HCT116 (cell line): Measurements from ENCODE around the gene HCFC2. TPM values are rescaled to one million over a fixed set of nuclear protein-coding genes. Genes with fewer than 3 reads are reported as not detected.

Experiments
- ATAC-seq: fragments of 200-7000 bp; cut with Tn5 transposase; 2 replicates; pipeline ENCODE4 v1.9.1; 2020; ENCODE audit warnings: mild to moderate bottlenecking, moderate library complexity
- BruUV-seq: library from RNA; stranded (reverse); fragments of 400-500 nt; replicated peaks from 2 replicates; lab custom pipeline; 2021; lab: Mats Ljungman, UMichigan
- CTCF ChIA-PET: fragments of 300-600 bp; sonication (Branson Sonifier 250); formaldehyde crosslinking; loops from one replicate; lab custom pipeline; 2021; ENCODE audit warnings: antibody characterized with exemption; lab: Charles Lee
- POLR2A ChIA-PET: fragments of 300-600, 350-600 bp; sonication (Branson Sonifier 250); formaldehyde crosslinking; loops from one replicate; lab custom pipeline; 2021; ENCODE audit warnings: antibody characterized with exemption; lab: Charles Lee
- RAD21 ChIA-PET, 2 experiments: fragments of 300-600 bp; sonication (Branson Sonifier 250); formaldehyde crosslinking; loops; one replicate each; lab custom pipeline; 2023; ENCODE audit warnings: low total read pairs in 2 of 2; ENCODE audit not compliant: uncharacterized antibody in 2 of 2, unreplicated experiment in 2 of 2, low non-redundant PET in 1 of 2; lab: Charles Lee
- DNase-seq: peaks from one replicate; pipeline ENCODE4 v3.0.0-alpha.2; 2010; ENCODE audit warnings: low read depth, low spot score
- H2AFZ ChIP-seq: fragments of 200-600 bp; shearing (Covaris generic), sonication (generic); 2 replicates; pipeline ENCODE4 v1.6.1; 2017; ENCODE audit warnings: low read depth, mixed run types, mixed read lengths, antibody characterized with exemption, low read length; ENCODE audit not compliant: poor library complexity, severe bottlenecking
- H3K27ac ChIP-seq: 2 replicates; pipeline ENCODE4 v1.5.1; 2012; ENCODE audit warnings: low read depth, low read length
- H3K27me3 ChIP-seq: fragments of 200-600 bp; sonication (generic); 2 replicates; pipeline ENCODE4 v1.6.1; 2016; ENCODE audit warnings: mixed run types, low read length, mixed read lengths; ENCODE audit not compliant: insufficient read depth
- H3K36me3 ChIP-seq, 2 experiments: fragments of 200-500 bp in 1 of 2; fragments of 200-600 bp in 1 of 2; sonication (Bioruptor generic) in 1 of 2; sonication (generic) in 1 of 2; 2 replicates each; pipeline versions ENCODE4 v1.5.1 to v1.6.1; 2014 to 2016; ENCODE audit warnings: low read length in 2 of 2, inconsistent platforms in 1 of 2, mixed read lengths in 1 of 2, mixed run types in 1 of 2; ENCODE audit not compliant: insufficient read depth in 2 of 2, control insufficient read depth in 1 of 2
- H3K4me1 ChIP-seq, 2 experiments: fragments of 200-600 bp in 1 of 2; sonication (generic) in 1 of 2; 2 replicates each; pipeline versions ENCODE4 v1.5.1 to v1.6.1; 2012 to 2017; ENCODE audit warnings: low read length in 2 of 2, inconsistent platforms in 1 of 2, mild to moderate bottlenecking in 1 of 2, mixed read lengths in 1 of 2, mixed run types in 1 of 2, moderate library complexity in 1 of 2; ENCODE audit not compliant: insufficient read depth in 2 of 2, control insufficient read depth in 1 of 2
- H3K4me2 ChIP-seq: fragments of 200-600 bp; sonication (generic); 2 replicates; pipeline ENCODE4 v1.6.1; 2017; ENCODE audit warnings: mixed run types, low read length, mixed read lengths
- H3K4me3 ChIP-seq, 2 experiments: fragments of 200-600 bp in 1 of 2; sonication (generic) in 1 of 2; replicated peaks in 1 of 2; 2 replicates each; pipeline ENCODE4 v1.5.1; 2011 to 2016; ENCODE audit warnings: low read length in 2 of 2, control low read depth in 1 of 2, low read depth in 1 of 2, mild to moderate bottlenecking in 1 of 2, mixed read lengths in 1 of 2, mixed run types in 1 of 2
- H3K79me2 ChIP-seq: fragments of 200-600 bp; sonication (generic); 2 replicates; pipeline ENCODE4 v1.6.1; 2017; ENCODE audit warnings: mild to moderate bottlenecking, mixed run types, low read length, moderate library complexity, mixed read lengths; ENCODE audit not compliant: insufficient read depth
- H3K9ac ChIP-seq: fragments of 200-600 bp; sonication (generic); 2 replicates; pipeline ENCODE4 v1.6.1; 2016; ENCODE audit warnings: low read length, mixed read lengths
- H3K9me2 ChIP-seq: fragments of 200-600 bp; sonication (generic), shearing (Covaris generic); 2 replicates; pipeline ENCODE4 v1.6.1; 2017; ENCODE audit warnings: mixed run types, mild to moderate bottlenecking, moderate library complexity; ENCODE audit not compliant: insufficient read depth
- H3K9me3 ChIP-seq, 2 experiments: fragments of 200-500 bp in 1 of 2; fragments of 200-600 bp in 1 of 2; sonication (Bioruptor generic) in 1 of 2; sonication (generic) in 1 of 2; 2 replicates each; pipeline ENCODE4 v1.6.1; 2014 to 2017; ENCODE audit warnings: low read length in 2 of 2, mixed read lengths in 2 of 2, inconsistent platforms in 1 of 2, low read depth in 1 of 2, mild to moderate bottlenecking in 1 of 2, mixed run types in 1 of 2, moderate library complexity in 1 of 2; ENCODE audit not compliant: control insufficient read depth in 1 of 2, insufficient read depth in 1 of 2
- H4K20me1 ChIP-seq: fragments of 200-600 bp; sonication (generic), shearing (Covaris generic); 2 replicates; pipeline ENCODE4 v1.6.1; 2017; ENCODE audit warnings: mixed run types, mild to moderate bottlenecking, moderate library complexity; ENCODE audit not compliant: insufficient read depth
- ATF3 ChIP-seq: IDR thresholded peaks from 2 replicates; pipeline ENCODE4 v1.6.1; 2012
- CBX3 ChIP-seq: IDR thresholded peaks from 2 replicates; pipeline ENCODE4 v1.6.1; 2012; ENCODE audit warnings: low read depth
- CEBPB ChIP-seq: IDR thresholded peaks from 2 replicates; pipeline ENCODE4 v1.6.1; 2012; ENCODE audit warnings: low read depth
- EGR1 ChIP-seq: IDR thresholded peaks from 2 replicates; pipeline ENCODE4 v1.6.1; 2012; ENCODE audit warnings: low read depth
- EZH2 ChIP-seq: fragments of 200-600 bp; sonication (generic); IDR thresholded peaks from 2 replicates; pipeline ENCODE4 v1.6.1; 2017; ENCODE audit warnings: antibody characterized with exemption, mixed run types
- EZH2phosphoT487 ChIP-seq: fragments of 200-600 bp; IDR thresholded peaks from 2 replicates; pipeline ENCODE4 v1.6.1; 2018; ENCODE audit warnings: antibody characterized with exemption, borderline replicate concordance
- FOSL1 ChIP-seq: IDR thresholded peaks from 2 replicates; pipeline ENCODE4 v1.6.1; 2012; ENCODE audit warnings: low read depth
- MAX ChIP-seq: IDR thresholded peaks from 2 replicates; pipeline ENCODE4 v1.6.1; 2012
- POLR2A ChIP-seq: IDR thresholded peaks from 2 replicates; pipeline ENCODE4 v1.7.0; 2011; ENCODE audit warnings: borderline replicate concordance; ENCODE audit not compliant: insufficient read depth, insufficient read length; ENCODE audit errors: extremely low read depth
- POLR2AphosphoS5 ChIP-seq: IDR thresholded peaks from 2 replicates; pipeline ENCODE4 v1.6.1; 2011; ENCODE audit warnings: mild to moderate bottlenecking, low read depth, low read length, moderate library complexity
- RAD21 ChIP-seq: IDR thresholded peaks from 2 replicates; pipeline ENCODE4 v1.6.1; 2012; ENCODE audit warnings: low read depth, mild to moderate bottlenecking
- REST ChIP-seq: IDR thresholded peaks from 2 replicates; pipeline ENCODE4 v1.6.1; 2012; ENCODE audit warnings: low read depth
- SIN3A ChIP-seq: IDR thresholded peaks from 2 replicates; pipeline ENCODE4 v1.6.1; 2012; ENCODE audit warnings: low read depth
- SRF ChIP-seq: IDR thresholded peaks from 2 replicates; pipeline ENCODE4 v1.6.1; 2012; ENCODE audit warnings: low read depth
- TCF7L2 ChIP-seq: IDR thresholded peaks from 2 replicates; pipeline ENCODE4 v1.7.0; 2011; ENCODE audit warnings: borderline replicate concordance, inconsistent platforms; ENCODE audit not compliant: insufficient read depth, insufficient read length; ENCODE audit errors: extremely low read depth
- YY1 ChIP-seq: IDR thresholded peaks from 2 replicates; pipeline ENCODE4 v1.6.1; 2011; ENCODE audit warnings: low read length, low read depth, moderate library complexity, mild to moderate bottlenecking; ENCODE audit not compliant: insufficient replicate concordance; ENCODE audit errors: extremely low read depth
- ZBTB33 ChIP-seq: IDR thresholded peaks from 2 replicates; pipeline ENCODE4 v1.6.1; 2011; ENCODE audit warnings: mild to moderate bottlenecking, low read length, moderate library complexity; ENCODE audit not compliant: insufficient replicate concordance; ENCODE audit errors: extremely low read depth
- ZFX ChIP-seq: fragments of 450-650 bp; IDR thresholded peaks from 2 replicates; pipeline ENCODE4 v1.6.1; 2017
- ZNF274 ChIP-seq: fragments of 200-500 bp; sonication (Bioruptor generic); IDR thresholded peaks from 2 replicates; pipeline ENCODE4 v1.6.1; 2014; ENCODE audit warnings: mild to moderate bottlenecking, low read depth, low read length, inconsistent platforms
- intact Hi-C: fragments of 100-400 bp; cut with micrococcal nuclease; formaldehyde crosslinking; loops from 2 replicates; pipeline ENCODE4 v1.10.0; 2022
- total RNA-seq: library from RNA; stranded (reverse); gene quantifications from one replicate; pipeline ENCODE4 v1.2.1, GENCODE V29; 2021; ENCODE audit not compliant: unreplicated experiment
- TF ChIP-seq, protein P1 (sequence below), 3 experiments: fragments of 200-600 bp in 1 of 3; sonication (generic) in 1 of 3; IDR thresholded peaks in 2 of 3; conservative IDR thresholded peaks in 1 of 3; 2 replicates each; pipeline ENCODE4 v1.5.1; 2012 to 2017; ENCODE audit warnings: low read depth in 2 of 3, low read length in 2 of 3, antibody characterized with exemption in 1 of 3, borderline replicate concordance in 1 of 3, control low read depth in 1 of 3, mild to moderate bottlenecking in 1 of 3, mixed read lengths in 1 of 3, mixed run types in 1 of 3, moderate library complexity in 1 of 3; ENCODE audit not compliant: insufficient read depth in 1 of 3

Gene HCFC2
- total RNA-seq, 1 experiment from 2014 or later: 4.9 TPM

DNA sequence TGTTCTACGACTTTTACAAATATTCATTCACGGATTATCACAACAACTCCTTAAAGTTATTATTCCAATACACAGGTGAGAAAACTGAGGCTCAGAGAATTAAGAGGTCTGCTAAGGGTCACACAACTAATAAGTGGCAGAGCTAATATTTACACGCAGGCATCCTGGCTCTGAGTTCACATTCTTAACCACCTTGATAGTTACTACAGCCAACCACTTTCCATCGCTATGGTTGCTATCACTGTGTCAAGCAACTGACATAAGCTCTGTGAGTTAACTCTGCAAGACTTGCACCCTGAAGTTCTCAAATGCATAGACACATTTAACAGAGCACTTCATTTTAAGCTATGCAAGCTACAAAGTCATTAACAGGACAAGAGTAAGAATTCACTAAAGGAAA is 18.0 kb upstream of the HCFC2 start:
- Histone ChIP-seq H3K79me2 (no peaks in the 10 kb centered on the region), H3K9me3 (no peaks in the 10 kb centered on the region), H3K9ac (no peak overlapping the region), H3K9me2 (no peaks in the 10 kb centered on the region), H3K27me3 (no peaks in the 10 kb centered on the region), H4K20me1 (no peaks in the 10 kb centered on the region), H3K27ac (no peak overlapping the region), H3K4me2 (no peak overlapping the region), H3K36me3 (no peaks in the 10 kb centered on the region), H2AFZ (no peak overlapping the region), H3K4me3 (no peak overlapping the region), H3K4me1 (peaks cover 0 to 8% of the 10 kb centered on the region in 2 experiments; a peak in 2 of 4 replicates)
- DNase-seq (no peak), ATAC-seq (no peak)
- intact Hi-C loops: no loop called here
- ChIA-PET POLR2A (no interaction called here), CTCF (no interaction called here), RAD21 (no interaction called here)
- BruUV-seq: no TSS peak
- TF ChIP-seq ZBTB33 (no peak), EZH2phosphoT487 (no peak), SRF (no peak), TCF7L2 (no peak), REST (no peak), FOSL1 (no peak), MAX (no peak), CBX3 (no peak), ZFX (no peak), EGR1 (no peak), CEBPB (no peak), YY1 (no peak), EZH2 (no peak), POLR2AphosphoS5 (no peak), SIN3A (no peak), ATF3 (no peak), RAD21 (no peak), ZNF274 (no peak), POLR2A (no peak)
- TF ChIP-seq, protein P1, sequence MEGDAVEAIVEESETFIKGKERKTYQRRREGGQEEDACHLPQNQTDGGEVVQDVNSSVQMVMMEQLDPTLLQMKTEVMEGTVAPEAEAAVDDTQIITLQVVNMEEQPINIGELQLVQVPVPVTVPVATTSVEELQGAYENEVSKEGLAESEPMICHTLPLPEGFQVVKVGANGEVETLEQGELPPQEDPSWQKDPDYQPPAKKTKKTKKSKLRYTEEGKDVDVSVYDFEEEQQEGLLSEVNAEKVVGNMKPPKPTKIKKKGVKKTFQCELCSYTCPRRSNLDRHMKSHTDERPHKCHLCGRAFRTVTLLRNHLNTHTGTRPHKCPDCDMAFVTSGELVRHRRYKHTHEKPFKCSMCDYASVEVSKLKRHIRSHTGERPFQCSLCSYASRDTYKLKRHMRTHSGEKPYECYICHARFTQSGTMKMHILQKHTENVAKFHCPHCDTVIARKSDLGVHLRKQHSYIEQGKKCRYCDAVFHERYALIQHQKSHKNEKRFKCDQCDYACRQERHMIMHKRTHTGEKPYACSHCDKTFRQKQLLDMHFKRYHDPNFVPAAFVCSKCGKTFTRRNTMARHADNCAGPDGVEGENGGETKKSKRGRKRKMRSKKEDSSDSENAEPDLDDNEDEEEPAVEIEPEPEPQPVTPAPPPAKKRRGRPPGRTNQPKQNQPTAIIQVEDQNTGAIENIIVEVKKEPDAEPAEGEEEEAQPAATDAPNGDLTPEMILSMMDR (IDR thresholded peaks at IDR 0.05 in 2 of 3, conservative IDR thresholded peaks at IDR 0.05 in 1 of 3; ENCODE audit: borderline replicate concordance in 1 of 3, insufficient read depth in 1 of 3, low read depth in 2 of 3, low read length in 2 of 3): no peak
